K562 (cell line): ENCODE measurements around the gene PIAS3. TPM values are rescaled to one million over a fixed set of nuclear protein-coding genes. Genes with fewer than 3 reads are reported as not detected.

Experiments used
- ATF6 ChIP-seq: sonication (generic); formaldehyde crosslinking; IDR thresholded peaks from 2 replicates; pipeline ENCODE4 v1.4.0; 2020; ENCODE audit warnings: mild to moderate bottlenecking, missing genetic modification reagents
- BCL6 ChIP-seq: fragments of 250-450 bp; sonication (Bioruptor Pico); IDR thresholded peaks from 2 replicates; pipeline ENCODE4 v1.4.0; 2020
- BRF1 ChIP-seq: IDR thresholded peaks from 3 replicates; pipeline ENCODE4 v1.6.1; 2011; ENCODE audit warnings: borderline replicate concordance, mild to moderate bottlenecking; ENCODE audit not compliant: insufficient read length; ENCODE audit errors: extremely low read depth
- CBFA2T2 ChIP-seq: fragments of 450-650 bp; conservative IDR thresholded peaks from 2 replicates; pipeline ENCODE4 v1.6.1; 2017; ENCODE audit warnings: mild to moderate bottlenecking
- CREB3L1 ChIP-seq: fragments of 450-650 bp; IDR thresholded peaks from 2 replicates; pipeline ENCODE4 v1.6.1; 2014; ENCODE audit warnings: low read depth, mild to moderate bottlenecking, moderate library complexity, borderline replicate concordance
- ETS2 ChIP-seq: IDR thresholded peaks from 2 replicates; pipeline ENCODE4 v1.6.1; 2016; ENCODE audit warnings: borderline replicate concordance, missing genetic modification characterization, mild to moderate bottlenecking, moderate library complexity, missing compliant biosample characterization; ENCODE audit not compliant: poor library complexity, severe bottlenecking
- LEF1 ChIP-seq: fragments of 450-650 bp; IDR thresholded peaks from 2 replicates; pipeline ENCODE4 v1.6.1; 2016; ENCODE audit warnings: mild to moderate bottlenecking
- SIN3A ChIP-seq, 2 experiments: fragments of 150-350 bp in 1 of 2; IDR thresholded peaks; 2 replicates each; pipeline ENCODE4 v1.6.1; 2011 to 2016; ENCODE audit warnings: borderline replicate concordance in 2 of 2, low read depth in 2 of 2, low read length in 2 of 2, mild to moderate bottlenecking in 2 of 2, moderate library complexity in 2 of 2; ENCODE audit not compliant: control insufficient read depth in 1 of 2
- STAG1 ChIP-seq: sonication (generic); formaldehyde crosslinking; IDR thresholded peaks from 2 replicates; pipeline ENCODE4 v1.5.0; 2020; ENCODE audit warnings: missing genetic modification reagents, borderline replicate concordance
- STAT5A ChIP-seq: IDR thresholded peaks from 2 replicates; pipeline ENCODE4 v1.6.1; 2012; ENCODE audit warnings: low read length, inconsistent platforms, borderline replicate concordance
- TARDBP ChIP-seq: fragments of 450-650 bp; IDR thresholded peaks from 2 replicates; pipeline ENCODE4 v1.6.1; 2016
- THRB ChIP-seq: fragments of 450-650 bp; formaldehyde crosslinking; conservative IDR thresholded peaks from 2 replicates; pipeline ENCODE4 v1.4.0; 2022; ENCODE audit warnings: mild to moderate bottlenecking, missing genetic modification characterization
- ZKSCAN1 ChIP-seq: fragments of 150-350 bp; IDR thresholded peaks from 2 replicates; pipeline ENCODE4 v1.6.1; 2016; ENCODE audit warnings: low read depth, low read length
- ZNF184 ChIP-seq: sonication (generic); formaldehyde crosslinking; IDR thresholded peaks from 2 replicates; pipeline ENCODE4 v1.5.0; 2020; ENCODE audit warnings: missing genetic modification reagents
- ZNF780A ChIP-seq: fragments of 250-450 bp; sonication (Bioruptor Pico); IDR thresholded peaks from 2 replicates; pipeline ENCODE4 v1.5.0; 2021; ENCODE audit warnings: mild to moderate bottlenecking
- polyA plus RNA-seq, 8 experiments: library from polyadenylated mRNA; depleted of rRNA in 4 of 8; stranded (reverse) in 5 of 8; unstranded in 3 of 8; fragments of >200 nt; fragmentation: Nextera tagmentation in 2 of 8; fragmentation: Illumina TruSeq in 1 of 8; extraction: Ambion mirVana in 2 of 8; extraction: Trizol in 1 of 8; gene quantifications; 2 replicates each; pipeline versions ENCODE4 v1.2.1 to v1.2.3, GENCODE V29; 2011 to 2014; ENCODE audit warnings: inconsistent platforms in 1 of 8, missing spikeins in 1 of 8
- total RNA-seq, 7 experiments: library from RNA; depleted of rRNA in 6 of 7; stranded (reverse); fragments of >200 nt in 6 of 7; fragmentation: Illumina TruSeq in 2 of 7; extraction: Trizol in 2 of 7; gene quantifications; 2 replicates each; pipeline versions ENCODE4 v1.2.1 to v1.2.3, GENCODE V29; 2011 to 2021; ENCODE audit warnings: low replicate concordance in 1 of 7
- TF ChIP-seq, protein P1 (sequence below): fragments of 250-450 bp; sonication (Bioruptor Pico); IDR thresholded peaks from 2 replicates; pipeline ENCODE4 v1.8.0; 2021; ENCODE audit warnings: moderate library complexity, mild to moderate bottlenecking, inconsistent platforms
- TF ChIP-seq, protein P2 (sequence below): sonication (generic); formaldehyde crosslinking; IDR thresholded peaks from 2 replicates; pipeline ENCODE4 v1.8.0; 2022; ENCODE audit warnings: missing genetic modification reagents, mild to moderate bottlenecking, borderline replicate concordance
- TF ChIP-seq, protein P3 (sequence below): fragments of 450-650 bp; formaldehyde crosslinking; IDR thresholded peaks from 2 replicates; pipeline ENCODE4 v1.4.0; 2022; ENCODE audit warnings: missing genetic modification characterization

The PIAS3 gene
- total and polyA plus RNA-seq, 9 of the 15 experiments (the other 6 are each of a cell fraction or from before 2014, with no cell fraction given), result 1.1 to 25.6 (median 7.9) TPM

- TF ChIP-seq STAG1 (CRISPR knock-in tag) (peak; percentile 70; the same call in 1 of the 2 replicates), ZNF184 (no peak), ATF6 (CRISPR knock-in tag) (no peak), TARDBP (peak; percentile 53; the same call in 1 of the 2 replicates), BCL6 (CRISPR knock-in tag) (no peak), ZNF780A (no peak), ZKSCAN1 (no peak), CREB3L1 (no peak), THRB (CRISPR knock-in tag) (no peak; the same call in 1 of the 2 replicates), SIN3A (IDR thresholded peaks at IDR 0.05; ENCODE audit: borderline replicate concordance in 2 of 2, control insufficient read depth in 1 of 2, low read depth in 2 of 2, low read length in 2 of 2) (no peak), ETS2 (tag) (no peak), LEF1 (peak; percentile 56), STAT5A (no peak), CBFA2T2 (no peak), BRF1 (no peak)
- TF ChIP-seq, protein P1, sequence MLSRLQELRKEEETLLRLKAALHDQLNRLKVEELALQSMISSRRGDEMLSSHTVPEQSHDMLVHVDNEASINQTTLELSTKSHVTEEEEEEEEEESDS, result no peak
- TF ChIP-seq, protein P2, sequence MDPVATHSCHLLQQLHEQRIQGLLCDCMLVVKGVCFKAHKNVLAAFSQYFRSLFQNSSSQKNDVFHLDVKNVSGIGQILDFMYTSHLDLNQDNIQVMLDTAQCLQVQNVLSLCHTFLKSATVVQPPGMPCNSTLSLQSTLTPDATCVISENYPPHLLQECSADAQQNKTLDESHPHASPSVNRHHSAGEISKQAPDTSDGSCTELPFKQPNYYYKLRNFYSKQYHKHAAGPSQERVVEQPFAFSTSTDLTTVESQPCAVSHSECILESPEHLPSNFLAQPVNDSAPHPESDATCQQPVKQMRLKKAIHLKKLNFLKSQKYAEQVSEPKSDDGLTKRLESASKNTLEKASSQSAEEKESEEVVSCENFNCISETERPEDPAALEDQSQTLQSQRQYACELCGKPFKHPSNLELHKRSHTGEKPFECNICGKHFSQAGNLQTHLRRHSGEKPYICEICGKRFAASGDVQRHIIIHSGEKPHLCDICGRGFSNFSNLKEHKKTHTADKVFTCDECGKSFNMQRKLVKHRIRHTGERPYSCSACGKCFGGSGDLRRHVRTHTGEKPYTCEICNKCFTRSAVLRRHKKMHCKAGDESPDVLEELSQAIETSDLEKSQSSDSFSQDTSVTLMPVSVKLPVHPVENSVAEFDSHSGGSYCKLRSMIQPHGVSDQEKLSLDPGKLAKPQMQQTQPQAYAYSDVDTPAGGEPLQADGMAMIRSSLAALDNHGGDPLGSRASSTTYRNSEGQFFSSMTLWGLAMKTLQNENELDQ (CRISPR knock-in tag), result no peak
- TF ChIP-seq, protein P3, sequence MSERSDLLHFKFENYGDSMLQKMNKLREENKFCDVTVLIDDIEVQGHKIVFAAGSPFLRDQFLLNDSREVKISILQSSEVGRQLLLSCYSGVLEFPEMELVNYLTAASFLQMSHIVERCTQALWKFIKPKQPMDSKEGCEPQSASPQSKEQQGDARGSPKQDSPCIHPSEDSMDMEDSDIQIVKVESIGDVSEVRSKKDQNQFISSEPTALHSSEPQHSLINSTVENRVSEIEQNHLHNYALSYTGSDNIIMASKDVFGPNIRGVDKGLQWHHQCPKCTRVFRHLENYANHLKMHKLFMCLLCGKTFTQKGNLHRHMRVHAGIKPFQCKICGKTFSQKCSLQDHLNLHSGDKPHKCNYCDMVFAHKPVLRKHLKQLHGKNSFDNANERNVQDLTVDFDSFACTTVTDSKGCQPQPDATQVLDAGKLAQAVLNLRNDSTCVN (CRISPR knock-in tag), result no peak
Observed at GRCh38 chr1:145891587-145892485, 33.0 kb upstream of the PIAS3 start (continued).
